ENCODE measurements around the gene GYPC.

- no peak for TF ChIP-seq TOX (CRISPR knock-in tag; IDR thresholded peaks at IDR 0.05; ENCODE audit: borderline replicate concordance)
- no peak for TF ChIP-seq ZNF70 (CRISPR knock-in tag; IDR thresholded peaks at IDR 0.05)
- TF ChIP-seq PATZ1 (CRISPR knock-in tag; IDR thresholded peaks at IDR 0.05; ENCODE audit: borderline replicate concordance) = no peak
- TF ChIP-seq ESRRG (CRISPR knock-in tag; IDR thresholded peaks at IDR 0.05) = no peak
- TF ChIP-seq POU6F1 (CRISPR knock-in tag; IDR thresholded peaks at IDR 0.05; ENCODE audit: borderline replicate concordance, low read depth) = no peak
- TF ChIP-seq ARNTL (CRISPR knock-in tag; IDR thresholded peaks at IDR 0.05; ENCODE audit: borderline replicate concordance, low read depth) = no peak
- no peak for TF ChIP-seq OSR1 (CRISPR knock-in tag; IDR thresholded peaks at IDR 0.05)
- TF ChIP-seq PPARA (CRISPR knock-in tag; IDR thresholded peaks at IDR 0.05; ENCODE audit: borderline replicate concordance) = no peak
- no peak for TF ChIP-seq ZFP3 (CRISPR knock-in tag; IDR thresholded peaks at IDR 0.05)
- no peak for TF ChIP-seq BACH2 (CRISPR knock-in tag; IDR thresholded peaks at IDR 0.05; ENCODE audit: borderline replicate concordance)
- TF ChIP-seq ZNF565 (CRISPR knock-in tag; conservative IDR thresholded peaks at IDR 0.05; ENCODE audit: low read depth) = no peak
Measured at GRCh38 chr2:126736133-126736874, 80.3 kb downstream of the GYPC start.

Data from SK-N-SH treated with all-trans-retinoic acid at 6 μM for 48 hours (cell line).